Endothelial cell (in vitro differentiated cells): ENCODE data around the gene GFOD1. TPM values are rescaled to one million over a fixed set of nuclear protein-coding genes. Genes with fewer than 3 reads are reported as not detected.
A peak's percentile ranks its signal among the peaks of the same experiment; 100 is the strongest.

Experiments
- DNase-seq: peaks from one replicate; pipeline ENCODE4 v3.0.0; 2021; ENCODE audit warnings: low spot score
- H3K27ac Mint-ChIP-seq: one replicate; pipeline ENCODE4 v1.8.0; 2021; ENCODE audit warnings: mixed read lengths, inconsistent platforms; ENCODE audit not compliant: unreplicated experiment
- H3K27me3 Mint-ChIP-seq: one replicate; pipeline ENCODE4 v1.8.0; 2021; ENCODE audit warnings: mild to moderate bottlenecking, moderate library complexity, mixed read lengths, inconsistent platforms; ENCODE audit not compliant: unreplicated experiment
- H3K36me3 Mint-ChIP-seq: one replicate; pipeline ENCODE4 v1.8.0; 2021; ENCODE audit warnings: mild to moderate bottlenecking, low read depth, mixed read lengths, inconsistent platforms; ENCODE audit not compliant: unreplicated experiment
- H3K4me1 Mint-ChIP-seq: one replicate; pipeline ENCODE4 v1.8.0; 2021; ENCODE audit warnings: mild to moderate bottlenecking, mixed read lengths, inconsistent platforms; ENCODE audit not compliant: unreplicated experiment
- H3K4me3 Mint-ChIP-seq: one replicate; pipeline ENCODE4 v1.8.0; 2021; ENCODE audit warnings: mild to moderate bottlenecking, mixed read lengths, inconsistent platforms; ENCODE audit not compliant: unreplicated experiment
- H3K9me3 Mint-ChIP-seq: one replicate; pipeline ENCODE4 v1.8.0; 2021; ENCODE audit warnings: mixed read lengths, inconsistent platforms; ENCODE audit not compliant: unreplicated experiment
- total RNA-seq: library from RNA; stranded (reverse); fragmentation: NEBNext Ultra II Directional; extraction: Animal tissue kit (Norgen Biotek cat#: 25700); gene quantifications from one replicate; pipeline ENCODE4 v1.2.1, GENCODE V29; 2021; ENCODE audit not compliant: unreplicated experiment
- TF ChIP-seq, protein P1 (sequence below): fragments of 200-600 bp; sonication (generic); IDR thresholded peaks from one replicate; pipeline ENCODE4 v1.5.0; 2021; ENCODE audit warnings: antibody characterized with exemption; ENCODE audit not compliant: unreplicated experiment

The GFOD1 gene
- total RNA-seq, 1 donor from 2014 or later = 47.6 TPM

DNA sequence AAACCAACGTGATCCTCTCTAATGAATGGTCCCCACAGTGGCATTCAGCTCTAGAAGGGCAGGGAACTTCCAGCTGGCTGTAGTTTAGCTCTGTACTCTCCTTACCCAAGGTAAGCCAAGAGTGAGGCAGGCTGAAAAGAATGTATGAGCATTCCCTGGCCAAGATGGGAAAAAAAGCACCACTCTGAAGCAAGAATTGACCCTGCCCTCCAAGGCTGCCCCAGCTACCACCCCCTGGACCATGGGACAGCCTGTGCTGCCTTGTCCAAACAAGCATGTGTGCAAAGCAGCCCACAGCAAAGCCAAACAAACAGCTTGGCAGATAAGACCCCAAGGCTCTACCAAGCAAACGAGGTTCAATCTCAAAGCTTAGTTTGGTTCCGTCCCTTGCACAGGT, 73.9 kb downstream of the GFOD1 start:
- Mint-ChIP-seq H3K4me3 (peak overlapping the region; percentile 69), H3K36me3 (peaks cover 18% of the 10 kb centered on the region), H3K27me3 (peaks cover 8% of the 10 kb centered on the region), H3K27ac (peak overlapping the region; percentile 77), H3K4me1 (peaks cover 62% of the 10 kb centered on the region), H3K9me3 (no peaks in the 10 kb centered on the region)
- DNase-seq = no peak
- TF ChIP-seq, protein P1, sequence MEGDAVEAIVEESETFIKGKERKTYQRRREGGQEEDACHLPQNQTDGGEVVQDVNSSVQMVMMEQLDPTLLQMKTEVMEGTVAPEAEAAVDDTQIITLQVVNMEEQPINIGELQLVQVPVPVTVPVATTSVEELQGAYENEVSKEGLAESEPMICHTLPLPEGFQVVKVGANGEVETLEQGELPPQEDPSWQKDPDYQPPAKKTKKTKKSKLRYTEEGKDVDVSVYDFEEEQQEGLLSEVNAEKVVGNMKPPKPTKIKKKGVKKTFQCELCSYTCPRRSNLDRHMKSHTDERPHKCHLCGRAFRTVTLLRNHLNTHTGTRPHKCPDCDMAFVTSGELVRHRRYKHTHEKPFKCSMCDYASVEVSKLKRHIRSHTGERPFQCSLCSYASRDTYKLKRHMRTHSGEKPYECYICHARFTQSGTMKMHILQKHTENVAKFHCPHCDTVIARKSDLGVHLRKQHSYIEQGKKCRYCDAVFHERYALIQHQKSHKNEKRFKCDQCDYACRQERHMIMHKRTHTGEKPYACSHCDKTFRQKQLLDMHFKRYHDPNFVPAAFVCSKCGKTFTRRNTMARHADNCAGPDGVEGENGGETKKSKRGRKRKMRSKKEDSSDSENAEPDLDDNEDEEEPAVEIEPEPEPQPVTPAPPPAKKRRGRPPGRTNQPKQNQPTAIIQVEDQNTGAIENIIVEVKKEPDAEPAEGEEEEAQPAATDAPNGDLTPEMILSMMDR = no peak

DNA sequence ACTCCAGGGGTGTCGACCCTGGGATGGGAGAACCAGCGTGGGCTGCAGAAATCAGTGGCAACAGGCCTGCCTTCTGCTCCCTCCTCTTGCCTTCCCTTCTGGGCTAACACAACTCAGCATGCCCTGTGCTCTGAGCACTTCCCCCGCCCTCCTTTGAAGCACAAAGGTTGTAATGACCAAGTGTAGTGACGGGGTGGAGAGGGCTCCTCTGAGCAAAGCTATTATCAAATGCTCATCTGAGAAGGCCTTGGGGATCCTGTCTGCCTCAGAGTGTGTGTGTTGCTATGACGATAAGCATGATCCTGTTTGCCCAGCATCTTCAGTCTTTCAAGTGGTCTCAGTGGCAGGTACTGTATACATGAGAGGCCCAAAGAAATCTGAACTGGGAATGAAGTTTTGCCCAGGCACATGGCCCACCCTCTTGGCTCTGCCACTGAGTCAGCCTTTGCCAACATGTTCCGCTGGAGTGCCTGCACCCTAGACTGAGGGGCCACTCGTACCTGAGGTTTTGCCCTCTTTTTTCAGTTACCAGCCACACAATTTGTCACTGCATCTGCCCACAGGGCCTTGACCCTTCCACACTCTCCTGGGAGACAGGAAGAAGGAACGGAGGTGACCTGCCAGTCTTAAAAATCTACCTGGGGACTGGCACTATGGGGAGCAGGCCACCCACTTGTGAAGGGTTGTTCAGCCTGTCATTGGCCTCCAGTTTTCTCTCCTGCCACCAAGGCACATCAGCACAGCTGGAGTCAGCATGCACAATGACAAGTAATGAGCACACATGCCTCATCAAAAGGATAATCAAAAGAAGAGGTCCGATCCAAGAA, 74.5 kb downstream of the GFOD1 start:
- Mint-ChIP-seq H3K9me3 (no peaks in the 10 kb centered on the region), H3K4me3 (peak overlapping the region; percentile 69), H3K36me3 (peaks cover 22% of the 10 kb centered on the region), H3K27me3 (peaks cover 6% of the 10 kb centered on the region), H3K4me1 (peaks cover 61% of the 10 kb centered on the region), H3K27ac (peak overlapping the region; percentile 77)
- no peak for DNase-seq
- TF ChIP-seq, protein P1 = no peak

DNA sequence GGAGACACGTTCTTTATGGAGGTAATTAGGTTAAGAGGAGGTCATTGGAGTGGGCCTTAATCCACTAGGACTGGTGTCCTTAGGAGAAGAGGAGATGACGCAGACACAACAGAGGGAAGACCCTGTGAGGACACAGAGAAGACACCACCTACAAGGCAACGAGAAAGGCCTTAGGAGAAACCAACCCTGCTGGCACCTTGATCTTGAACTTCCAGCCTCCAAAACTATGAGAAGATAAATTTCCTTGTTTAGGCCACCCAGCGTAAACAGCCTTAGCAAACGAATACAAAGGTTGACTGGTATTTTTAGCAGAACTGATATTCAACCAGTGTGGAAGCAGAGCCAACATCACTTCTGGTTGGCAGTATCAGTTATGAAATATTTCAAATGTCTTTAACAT, 75.2 kb downstream of the GFOD1 start:
- peaks cover 61% of the 10 kb centered on the region for H3K4me1 Mint-ChIP-seq
- peak overlapping the region; percentile 5 for H3K4me3 Mint-ChIP-seq
- DNase-seq = no peak
- peak overlapping the region; percentile 44 for H3K27ac Mint-ChIP-seq
- peaks cover 22% of the 10 kb centered on the region for H3K36me3 Mint-ChIP-seq
- no peaks in the 10 kb centered on the region for H3K9me3 Mint-ChIP-seq
- TF ChIP-seq, protein P1 = no peak
- peaks cover 6% of the 10 kb centered on the region for H3K27me3 Mint-ChIP-seq

DNA sequence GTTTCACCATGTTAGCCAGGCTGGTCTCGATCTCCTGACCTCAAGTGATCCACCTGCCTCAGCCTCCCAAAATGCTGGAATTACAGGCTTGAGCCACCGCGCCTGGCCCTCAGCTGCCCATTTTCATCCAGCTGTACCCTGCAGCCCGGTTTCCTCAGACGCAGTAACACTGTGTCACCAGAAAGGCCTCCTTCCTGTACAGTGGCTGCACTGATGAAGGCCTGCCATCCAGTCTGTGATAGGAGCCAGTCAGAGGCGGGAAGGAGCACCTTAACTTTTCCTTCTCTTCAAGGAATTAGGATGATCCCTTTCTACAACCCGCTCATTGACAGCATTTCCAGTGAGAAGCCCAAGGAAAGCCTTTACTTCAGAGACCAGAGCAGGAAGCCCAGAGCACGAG, 75.9 kb downstream of the GFOD1 start:
- DNase-seq = no peak
- H3K4me3 Mint-ChIP-seq = no peak overlapping the region
- TF ChIP-seq, protein P1 = no peak
- peaks cover 6% of the 10 kb centered on the region for H3K27me3 Mint-ChIP-seq
- H3K27ac Mint-ChIP-seq = peak overlapping the region; percentile 72
- H3K36me3 Mint-ChIP-seq = peaks cover 22% of the 10 kb centered on the region
- peaks cover 64% of the 10 kb centered on the region for H3K4me1 Mint-ChIP-seq
- no peaks in the 10 kb centered on the region for H3K9me3 Mint-ChIP-seq

DNA sequence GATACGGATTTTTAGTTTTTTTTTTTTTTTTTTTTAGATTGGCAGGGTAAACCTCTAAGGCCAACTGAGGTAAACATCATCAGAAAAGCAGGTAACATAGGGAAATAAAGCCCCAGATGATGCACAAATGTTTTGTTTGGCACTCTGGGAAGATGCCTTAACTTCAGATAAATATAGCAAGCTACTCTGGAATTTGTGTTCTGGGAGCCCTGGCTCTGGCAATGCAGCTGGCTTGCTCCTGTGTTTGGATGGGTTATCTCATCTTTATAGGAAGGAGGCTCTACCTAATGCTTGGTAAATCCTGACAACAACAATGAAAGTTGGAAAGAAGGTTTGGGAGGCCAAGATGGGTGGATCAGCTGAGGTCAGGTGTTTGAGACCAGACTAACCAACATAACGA, 77.4 kb downstream of the GFOD1 start:
- TF ChIP-seq, protein P1 = no peak
- H3K27me3 Mint-ChIP-seq = peaks cover 2% of the 10 kb centered on the region
- DNase-seq = no peak
- H3K4me3 Mint-ChIP-seq = no peak overlapping the region
- H3K27ac Mint-ChIP-seq = no peak overlapping the region
- peaks cover 16% of the 10 kb centered on the region for H3K36me3 Mint-ChIP-seq
- peaks cover 60% of the 10 kb centered on the region for H3K4me1 Mint-ChIP-seq
- no peaks in the 10 kb centered on the region for H3K9me3 Mint-ChIP-seq
